Endothelial cell of umbilical vein (primary cell): Measurements from ENCODE around the gene IRF1. TPM values are rescaled to one million over a fixed set of nuclear protein-coding genes. Genes with fewer than 3 reads are reported as not detected.

Experiments used
- BruUV-seq: library from RNA; stranded (reverse); fragments of 400-500 nt; replicated peaks from 2 replicates; lab custom pipeline; 2021; lab: Mats Ljungman, UMichigan
- CTCF ChIA-PET: fragments of 300-600, 350-600 bp; sonication (Branson Sonifier 250); formaldehyde crosslinking; loops from one replicate; lab custom pipeline; 2021; ENCODE audit warnings: antibody characterized with exemption, inconsistent platforms; lab: Charles Lee
- POLR2A ChIA-PET: fragments of 300-600, 350-600 bp; sonication (Branson Sonifier 250); formaldehyde crosslinking; loops from one replicate; lab custom pipeline; 2021; ENCODE audit warnings: antibody characterized with exemption, inconsistent platforms; lab: Charles Lee
- DNase-seq: peaks from one replicate; pipeline ENCODE4 v3.0.0-alpha.2; 2011; ENCODE audit warnings: low read depth, low spot score
- FAIRE-seq: peaks from 2 replicates; lab custom pipeline; 2011; peaks lifted over from hg19 to GRCh38; lab: Jason Lieb, UNC
- H2AFZ ChIP-seq: 2 replicates; pipeline ENCODE4 v1.6.0; 2012; ENCODE audit warnings: low read depth, low read length, control low read depth, inconsistent platforms
- H3K27ac ChIP-seq: 2 replicates; pipeline ENCODE4 v1.5.1; 2011; ENCODE audit warnings: low read depth, mild to moderate bottlenecking, control low read depth, low read length, moderate library complexity; ENCODE audit not compliant: insufficient read depth
- H3K27me3 ChIP-seq, 2 experiments: 2 replicates each; pipeline versions ENCODE4 v1.6.0 to v1.6.1; 2011; ENCODE audit warnings: low read length in 2 of 2, mixed read lengths in 1 of 2; ENCODE audit not compliant: control insufficient read depth in 2 of 2, insufficient read depth in 2 of 2
- H3K36me3 ChIP-seq, 2 experiments: 2 replicates in 1 of 2; 3 replicates in 1 of 2; pipeline ENCODE4 v1.5.1; 2011; ENCODE audit warnings: low read length in 2 of 2, mild to moderate bottlenecking in 1 of 2, moderate library complexity in 1 of 2; ENCODE audit not compliant: control insufficient read depth in 2 of 2, insufficient read depth in 2 of 2; ENCODE audit errors: extremely low read depth in 1 of 2
- H3K4me1 ChIP-seq: 3 replicates; pipeline ENCODE4 v1.5.1; 2011; ENCODE audit warnings: mild to moderate bottlenecking, low read length; ENCODE audit not compliant: control insufficient read depth, insufficient read depth; ENCODE audit errors: extremely low read depth
- H3K4me2 ChIP-seq: 2 replicates; pipeline ENCODE4 v1.6.1; 2011; ENCODE audit warnings: low read length, control low read depth, mixed read lengths; ENCODE audit not compliant: insufficient read depth
- H3K4me3 ChIP-seq, 3 experiments: fragments of 200-600 bp in 1 of 3; sonication (generic), shearing (Covaris generic) in 1 of 3; replicated peaks in 1 of 3; 2 replicates each; pipeline ENCODE4 v1.5.1; 2011 to 2016; ENCODE audit warnings: control low read depth in 3 of 3, low read length in 3 of 3, mild to moderate bottlenecking in 2 of 3, inconsistent platforms in 1 of 3, low read depth in 1 of 3, moderate library complexity in 1 of 3; ENCODE audit not compliant: insufficient read depth in 1 of 3
- H3K79me2 ChIP-seq: 2 replicates; pipeline ENCODE4 v1.6.0; 2012; ENCODE audit warnings: low read length, inconsistent platforms; ENCODE audit not compliant: control insufficient read depth, insufficient read depth
- H3K9ac ChIP-seq: replicated peaks from 2 replicates; pipeline ENCODE3; 2011; ENCODE audit warnings: low read length, control low read depth; ENCODE audit not compliant: insufficient read depth; ENCODE audit errors: extremely low read depth
- H3K9me1 ChIP-seq: replicated peaks from 3 replicates; pipeline ENCODE4 v1.6.0; 2011; ENCODE audit warnings: mild to moderate bottlenecking, low read length; ENCODE audit not compliant: control insufficient read depth, insufficient read depth; ENCODE audit errors: extremely low read depth
- H3K9me3 ChIP-seq: replicated peaks from 2 replicates; pipeline ENCODE4 v1.5.1; 2012; ENCODE audit warnings: low read length, inconsistent platforms; ENCODE audit not compliant: control insufficient read depth, insufficient read depth
- H4K20me1 ChIP-seq: replicated peaks from 2 replicates; pipeline ENCODE3; 2011; ENCODE audit warnings: mild to moderate bottlenecking, low read length; ENCODE audit not compliant: control insufficient read depth, insufficient read depth; ENCODE audit errors: extremely low read depth
- EZH2 ChIP-seq: IDR thresholded peaks from 2 replicates; pipeline ENCODE4 v1.6.1; 2012; ENCODE audit warnings: borderline replicate concordance, low read depth, mild to moderate bottlenecking, moderate library complexity, low read length, inconsistent platforms; ENCODE audit not compliant: severe bottlenecking
- FOS ChIP-seq: IDR thresholded peaks from 2 replicates; pipeline ENCODE4 v1.6.1; 2011; ENCODE audit warnings: mild to moderate bottlenecking, low read length, moderate library complexity, borderline replicate concordance; ENCODE audit not compliant: insufficient read depth
- GATA2 ChIP-seq: IDR thresholded peaks from 2 replicates; pipeline ENCODE4 v1.7.0; 2011; ENCODE audit warnings: low read depth, mild to moderate bottlenecking, moderate library complexity, mixed read lengths, low read length; ENCODE audit not compliant: insufficient read length, insufficient read depth
- JUN ChIP-seq: IDR thresholded peaks from 2 replicates; pipeline ENCODE4 v1.6.1; 2011; ENCODE audit warnings: borderline replicate concordance, low read depth; ENCODE audit not compliant: insufficient read length, insufficient read depth
- MYC ChIP-seq: IDR thresholded peaks from one replicate; pipeline ENCODE4 v1.6.1; 2011; ENCODE audit warnings: mild to moderate bottlenecking, low read depth, low read length
- POLR2A ChIP-seq: IDR thresholded peaks from 2 replicates; pipeline ENCODE4 v1.6.1; 2012; ENCODE audit warnings: low read depth, mild to moderate bottlenecking, control low read depth, low read length
- POLR2AphosphoS5 ChIP-seq: IDR thresholded peaks from 2 replicates; pipeline ENCODE4 v1.6.1; 2012; ENCODE audit warnings: low read depth, mild to moderate bottlenecking, control low read depth, low read length, moderate library complexity; ENCODE audit not compliant: insufficient read depth
- dilution Hi-C: fragments of 300-500 bp; cut with MboI; formaldehyde crosslinking; loops from one replicate; pipeline ENCODE4 v1.15.0; 2019; ENCODE audit warnings: low sequenced_read_pairs; ENCODE audit not compliant: extremely low pct_ligation_motif_present
- intact Hi-C: fragments of 100-400 bp; cut with micrococcal nuclease; formaldehyde crosslinking; loops from one replicate; pipeline ENCODE4 v1.10.0; 2022
- polyA plus RNA-seq, 4 experiments: library from polyadenylated mRNA; depleted of rRNA in 3 of 4; stranded (reverse) in 3 of 4; unstranded in 1 of 4; fragments of >200 nt; gene quantifications; 2 replicates each; pipeline versions ENCODE4 v1.2.1 to v1.2.3, GENCODE V29; 2011 to 2012; ENCODE audit warnings: missing spikeins in 1 of 4
- total RNA-seq: library from RNA; stranded (reverse); gene quantifications from 2 replicates; pipeline ENCODE4 v1.2.3, GENCODE V29; 2021
- TF ChIP-seq, protein P1 (sequence below), 2 donors: IDR thresholded peaks; 1 replicate in 1 of 2; 2 replicates in 1 of 2; pipeline ENCODE4 v1.5.1; 2011; ENCODE audit warnings: low read length in 2 of 2, mild to moderate bottlenecking in 2 of 2, moderate library complexity in 2 of 2, control low read depth in 1 of 2, inconsistent platforms in 1 of 2, low read depth in 1 of 2; ENCODE audit not compliant: insufficient read depth in 1 of 2; ENCODE audit errors: extremely low read depth in 1 of 2
- TF ChIP-seq, protein P2 (sequence below): IDR thresholded peaks from 2 replicates; pipeline ENCODE4 v1.6.1; 2011; ENCODE audit not compliant: insufficient read depth, insufficient read length

IRF1 gene
- total and polyA plus RNA-seq, 2 donors (not counting 3 experiments of a cell fraction or from before 2014, with no cell fraction given), result 12.3 to 28.0 TPM

DNA sequence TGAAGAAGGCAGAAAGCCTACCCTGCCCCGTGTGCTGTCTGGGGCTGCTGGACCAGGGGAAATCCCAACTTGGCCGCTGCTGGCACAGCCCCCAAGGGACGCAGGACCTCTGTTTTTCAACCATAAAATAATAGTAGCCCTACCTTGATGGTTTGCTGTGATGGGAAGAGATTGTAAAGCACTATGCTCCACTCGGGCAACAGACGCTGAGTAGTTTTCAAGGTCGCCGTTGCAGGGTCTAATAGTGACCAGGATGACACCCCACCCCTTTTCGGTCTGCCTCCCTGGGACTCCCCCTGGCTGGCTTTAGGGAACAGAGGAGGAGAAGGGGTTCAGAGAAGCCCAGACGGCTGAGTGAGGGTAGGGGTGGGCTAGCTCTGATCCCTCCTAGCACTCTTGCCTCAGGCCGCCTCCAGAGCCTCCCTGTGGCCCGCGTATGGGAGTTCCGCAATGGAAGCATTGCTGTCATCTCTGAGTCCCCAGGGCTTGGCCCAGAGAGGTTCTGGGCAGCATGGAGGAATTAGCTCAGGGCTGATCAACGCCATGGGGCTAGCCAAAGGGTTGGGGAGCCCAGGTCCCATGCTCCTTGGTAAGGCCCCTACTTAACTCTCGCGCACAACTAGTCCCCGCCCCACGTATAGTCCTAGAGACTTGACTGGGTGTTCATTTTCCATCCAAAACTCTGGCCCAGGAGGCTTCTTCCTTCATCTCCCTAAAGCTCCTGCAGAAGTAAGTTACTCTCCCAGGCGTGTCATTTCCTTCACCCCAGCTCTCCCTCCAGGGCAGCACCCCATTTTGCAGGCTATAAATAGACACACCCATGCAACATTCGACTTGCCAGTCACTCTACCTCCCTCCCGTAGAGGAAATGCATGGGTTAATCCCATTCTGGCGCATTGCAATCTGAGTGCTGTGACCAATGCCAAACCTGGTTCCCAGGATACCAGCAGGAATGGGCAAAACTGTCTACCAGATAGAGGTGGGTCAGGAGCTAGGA, 1.1 kb upstream of the IRF1 start:
- H3K79me2 ChIP-seq, result peaks cover 20% of the 10 kb centered on the region
- no TSS peak for BruUV-seq
- intact Hi-C loops (loop anchor here (10.0 kb wide), 1 partner anchor 197 kb away; the partner anchor contains the start of gene SLC22A4), dilution Hi-C loops (no loop called here)
- peak overlapping the region; percentile 56 for H2AFZ ChIP-seq
- peak overlapping the region; percentile 89 for H3K27ac ChIP-seq
- no peak for TF ChIP-seq POLR2AphosphoS5
- no peak for TF ChIP-seq FOS
- TF ChIP-seq GATA2, result no peak
- no peak for TF ChIP-seq EZH2
- TF ChIP-seq MYC, result no peak
- TF ChIP-seq, protein P1, sequence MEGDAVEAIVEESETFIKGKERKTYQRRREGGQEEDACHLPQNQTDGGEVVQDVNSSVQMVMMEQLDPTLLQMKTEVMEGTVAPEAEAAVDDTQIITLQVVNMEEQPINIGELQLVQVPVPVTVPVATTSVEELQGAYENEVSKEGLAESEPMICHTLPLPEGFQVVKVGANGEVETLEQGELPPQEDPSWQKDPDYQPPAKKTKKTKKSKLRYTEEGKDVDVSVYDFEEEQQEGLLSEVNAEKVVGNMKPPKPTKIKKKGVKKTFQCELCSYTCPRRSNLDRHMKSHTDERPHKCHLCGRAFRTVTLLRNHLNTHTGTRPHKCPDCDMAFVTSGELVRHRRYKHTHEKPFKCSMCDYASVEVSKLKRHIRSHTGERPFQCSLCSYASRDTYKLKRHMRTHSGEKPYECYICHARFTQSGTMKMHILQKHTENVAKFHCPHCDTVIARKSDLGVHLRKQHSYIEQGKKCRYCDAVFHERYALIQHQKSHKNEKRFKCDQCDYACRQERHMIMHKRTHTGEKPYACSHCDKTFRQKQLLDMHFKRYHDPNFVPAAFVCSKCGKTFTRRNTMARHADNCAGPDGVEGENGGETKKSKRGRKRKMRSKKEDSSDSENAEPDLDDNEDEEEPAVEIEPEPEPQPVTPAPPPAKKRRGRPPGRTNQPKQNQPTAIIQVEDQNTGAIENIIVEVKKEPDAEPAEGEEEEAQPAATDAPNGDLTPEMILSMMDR (IDR thresholded peaks at IDR 0.05; ENCODE audit: extremely low read depth in 1 of 2, insufficient read depth in 1 of 2, low read depth in 1 of 2, low read length in 2 of 2), result no peak
- TF ChIP-seq, protein P2, sequence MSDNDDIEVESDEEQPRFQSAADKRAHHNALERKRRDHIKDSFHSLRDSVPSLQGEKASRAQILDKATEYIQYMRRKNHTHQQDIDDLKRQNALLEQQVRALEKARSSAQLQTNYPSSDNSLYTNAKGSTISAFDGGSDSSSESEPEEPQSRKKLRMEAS, result no peak
- no peak for TF ChIP-seq POLR2A
- no peak for TF ChIP-seq JUN
- no peaks in the 10 kb centered on the region for H3K9me1 ChIP-seq
- no peaks in the 10 kb centered on the region for H3K27me3 ChIP-seq
- peaks cover 26% of the 10 kb centered on the region for H3K4me1 ChIP-seq
- peak overlapping the region; percentile 82 for H3K9ac ChIP-seq
- ChIA-PET CTCF (interaction anchor here (1.2 to 4.4 kb wide), 13 partner anchors 9 to 103 kb away, joined by 4 to 51 read pairs (median 12); no protein-coding TSS in a partner anchor), POLR2A (interaction anchor here (0.8 to 2.3 kb wide), 9 partner anchors 10 to 198 kb away, joined by 3 to 20 read pairs (median 8); partner anchors contain the start of gene SLC22A4)
- FAIRE-seq (no peak), DNase-seq (no peak)
- H3K36me3 ChIP-seq, result peaks cover 0 to 12% of the 10 kb centered on the region in 2 experiments
- H3K4me3 ChIP-seq, result peak overlapping the region; percentile 31 to 90 (median 45)
- H3K9me3 ChIP-seq, result no peaks in the 10 kb centered on the region
- no peaks in the 10 kb centered on the region for H4K20me1 ChIP-seq
- peak overlapping the region; percentile 66 for H3K4me2 ChIP-seq
